ENCODE results near the gene ABCC1.

- TF ChIP-seq POLR2A (IDR thresholded peaks at IDR 0.05) (no peak), EP300 (IDR thresholded peaks at IDR 0.05) (no peak), CTCF (IDR thresholded peaks at IDR 0.05) (no peak)
Observed at GRCh38 chr16:15972046-15972868, 22.8 kb downstream of the ABCC1 start.
